Cardiac muscle cell (in vitro differentiated cells and primary cell): ENCODE results near the gene EDC3. TPM values are rescaled to one million over a fixed set of nuclear protein-coding genes. Genes with fewer than 3 reads are reported as not detected.
"Not testable (repeated sequence)": the region's sequence is repeated elsewhere in the genome, so short reads cannot be mapped to it uniquely, and the experiment has no call there.

Experiments used
- DNase-seq, 2 donors: peaks; one replicate each; pipeline versions ENCODE4 v3.0.0 to v3.0.0-alpha.2; 2010 to 2017; ENCODE audit warnings: low read depth in 1 of 2, low spot score in 1 of 2
- H3K27ac ChIP-seq: fragments of 200-600 bp; sonication (generic); 2 replicates; pipeline ENCODE4 v1.5.1; 2016
- H3K27me3 ChIP-seq: fragments of 200-600 bp; sonication (generic); 2 replicates; pipeline ENCODE4 v1.6.0; 2016; ENCODE audit warnings: control low read depth
- H3K36me3 ChIP-seq: fragments of 200-600 bp; sonication (generic); 2 replicates; pipeline ENCODE4 v1.5.1; 2016; ENCODE audit warnings: control low read depth
- H3K4me1 ChIP-seq: fragments of 200-600 bp; sonication (generic); 2 replicates; pipeline ENCODE4 v1.8.1; 2017; ENCODE audit warnings: low read depth, mild to moderate bottlenecking, mixed run types
- H3K4me3 ChIP-seq: fragments of 200-600 bp; sonication (generic); 2 replicates; pipeline ENCODE4 v1.5.1; 2016; ENCODE audit warnings: mild to moderate bottlenecking
- H3K9me3 ChIP-seq: fragments of 200-600 bp; sonication (generic); 2 replicates; pipeline ENCODE4 v1.5.1; 2017; ENCODE audit warnings: low read depth, mild to moderate bottlenecking, control low read depth
- CTCF ChIP-seq: IDR thresholded peaks from 2 replicates; pipeline ENCODE4 v1.5.1; 2012; ENCODE audit warnings: low read depth, mild to moderate bottlenecking, low read length
- polyA plus RNA-seq: library from polyadenylated mRNA; unstranded; fragments of >200 nt; fragmentation: Nextera tagmentation; extraction: Ambion mirVana; gene quantifications from 2 replicates; pipeline ENCODE4 v1.2.1, GENCODE V29; 2016
- total RNA-seq: library from RNA; depleted of rRNA; stranded (reverse); fragments of >200 nt; gene quantifications from 2 replicates; pipeline ENCODE4 v1.2.3, GENCODE V29; 2016

Gene EDC3
- total and polyA plus RNA-seq, 2 experiments from 2014 or later: 17.6 to 25.2 TPM

GRCh38 chr15:74631087-74631385, 64.8 kb downstream of the EDC3 start:
- Histone ChIP-seq H3K36me3 (peaks cover 60% of the 10 kb centered on the region), H3K4me1 (no peaks in the 10 kb centered on the region), H3K27ac (no peak overlapping the region), H3K4me3 (no peak overlapping the region), H3K9me3 (no peaks in the 10 kb centered on the region), H3K27me3 (no peaks in the 10 kb centered on the region)
- DNase-seq: no peak
- no peak for TF ChIP-seq CTCF

- Histone ChIP-seq H3K4me3 (no peak overlapping the region), H3K27me3 (no peaks in the 10 kb centered on the region), H3K27ac (no peak overlapping the region), H3K9me3 (no peaks in the 10 kb centered on the region), H3K4me1 (no peaks in the 10 kb centered on the region), H3K36me3 (peaks cover 63% of the 10 kb centered on the region)
- DNase-seq: no peak
- TF ChIP-seq CTCF: peak; percentile 28
Measured at GRCh38 chr15:74630284-74631086, 65.3 kb downstream of the EDC3 start.

GRCh38 chr15:74629696-74630095, 66.1 kb downstream of the EDC3 start:
- not testable (repeated sequence) for DNase-seq, H3K27me3 ChIP-seq, H3K9me3 ChIP-seq, H3K4me1 ChIP-seq, H3K4me3 ChIP-seq, H3K27ac ChIP-seq
- H3K36me3 ChIP-seq: peaks cover 66% of the 10 kb centered on the region

GRCh38 chr15:74628949-74629348, 66.9 kb downstream of the EDC3 start:
- H3K9me3 ChIP-seq: no peaks in the 10 kb centered on the region
- peaks cover 69% of the 10 kb centered on the region for H3K36me3 ChIP-seq
- H3K4me1 ChIP-seq: no peaks in the 10 kb centered on the region
- no peak for DNase-seq
- no peak for TF ChIP-seq CTCF
- no peaks in the 10 kb centered on the region for H3K27me3 ChIP-seq
- no peak overlapping the region for H3K4me3 ChIP-seq
- no peak overlapping the region for H3K27ac ChIP-seq

GRCh38 chr15:74628199-74628598, 67.6 kb downstream of the EDC3 start:
- no peaks in the 10 kb centered on the region for H3K4me1 ChIP-seq
- H3K27ac ChIP-seq: peak overlapping the region; percentile 34
- no peaks in the 10 kb centered on the region for H3K9me3 ChIP-seq
- H3K4me3 ChIP-seq: no peak overlapping the region
- TF ChIP-seq CTCF: no peak
- no peaks in the 10 kb centered on the region for H3K27me3 ChIP-seq
- peaks cover 73% of the 10 kb centered on the region for H3K36me3 ChIP-seq
- no peak for DNase-seq

GRCh38 chr15:74627766-74628165, 68.1 kb downstream of the EDC3 start:
- no peaks in the 10 kb centered on the region for H3K27me3 ChIP-seq
- H3K9me3 ChIP-seq: no peaks in the 10 kb centered on the region
- H3K4me3 ChIP-seq: no peak overlapping the region
- TF ChIP-seq CTCF: no peak
- no peaks in the 10 kb centered on the region for H3K4me1 ChIP-seq
- no peak for DNase-seq
- peaks cover 74% of the 10 kb centered on the region for H3K36me3 ChIP-seq
- H3K27ac ChIP-seq: no peak overlapping the region
